Islet precursor cell (in vitro differentiated cells): ENCODE data around the gene KDELR1.

ENCODE experiments used
- DNase-seq: peaks from one replicate; pipeline ENCODE4 v3.0.0-alpha.2; 2018

KDELR1 gene

GRCh38 chr19:48341515-48342413 is 49.6 kb downstream of the KDELR1 start:
- DNase-seq, result no peak

- no peak for DNase-seq
These were observed 50.4 kb downstream of the KDELR1 start for GRCh38 chr19:48340995-48341394.

GRCh38 chr19:48338802-48339503 is 52.4 kb downstream of the KDELR1 start:
- DNase-seq, result no peak

GRCh38 chr19:48338253-48338755 is 53.0 kb downstream of the KDELR1 start:
- no peak for DNase-seq

GRCh38 chr19:48333467-48334384 is 57.6 kb downstream of the KDELR1 start:
- peak; percentile 96 for DNase-seq

- peak; percentile 96 for DNase-seq
These were observed 58.5 kb downstream of the KDELR1 start for GRCh38 chr19:48332662-48333466.
